HG02759 (cell line): ENCODE data around the gene ADAP2.
A peak's percentile ranks its signal among the peaks of the same experiment; 100 is the strongest.
"Not testable (repeated sequence)": the region's sequence is repeated elsewhere in the genome, so short reads cannot be mapped to it uniquely, and the experiment has no call there.

Experiments
- ATAC-seq: cut with Tn5 transposase; IDR thresholded peaks from one replicate; pipeline ENCODE4 v1.9.1; 2021; ENCODE audit warnings: mild to moderate bottlenecking, moderate library complexity; ENCODE audit not compliant: unreplicated experiment

Gene ADAP2

DNA sequence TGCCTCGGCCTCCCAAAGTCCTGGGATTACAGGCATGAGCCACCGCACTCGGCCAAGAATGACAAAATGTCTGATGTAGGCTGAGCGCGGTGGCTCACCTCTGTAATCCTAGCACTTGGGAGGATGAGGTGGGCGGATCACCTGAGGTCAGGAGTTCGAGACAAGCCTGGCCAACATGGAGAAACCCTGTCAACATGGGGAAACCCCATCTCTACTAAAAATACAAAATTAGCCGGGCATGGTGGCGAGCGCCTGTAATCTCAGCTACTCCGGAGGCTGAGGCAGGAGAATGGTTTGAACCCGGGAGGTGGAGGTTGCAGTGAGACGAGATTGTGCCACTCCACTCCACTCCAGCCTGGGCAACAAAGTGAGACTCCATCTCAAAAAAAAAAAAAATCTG lies 46.2 kb downstream of the ADAP2 start:
- not testable (repeated sequence) for ATAC-seq

DNA sequence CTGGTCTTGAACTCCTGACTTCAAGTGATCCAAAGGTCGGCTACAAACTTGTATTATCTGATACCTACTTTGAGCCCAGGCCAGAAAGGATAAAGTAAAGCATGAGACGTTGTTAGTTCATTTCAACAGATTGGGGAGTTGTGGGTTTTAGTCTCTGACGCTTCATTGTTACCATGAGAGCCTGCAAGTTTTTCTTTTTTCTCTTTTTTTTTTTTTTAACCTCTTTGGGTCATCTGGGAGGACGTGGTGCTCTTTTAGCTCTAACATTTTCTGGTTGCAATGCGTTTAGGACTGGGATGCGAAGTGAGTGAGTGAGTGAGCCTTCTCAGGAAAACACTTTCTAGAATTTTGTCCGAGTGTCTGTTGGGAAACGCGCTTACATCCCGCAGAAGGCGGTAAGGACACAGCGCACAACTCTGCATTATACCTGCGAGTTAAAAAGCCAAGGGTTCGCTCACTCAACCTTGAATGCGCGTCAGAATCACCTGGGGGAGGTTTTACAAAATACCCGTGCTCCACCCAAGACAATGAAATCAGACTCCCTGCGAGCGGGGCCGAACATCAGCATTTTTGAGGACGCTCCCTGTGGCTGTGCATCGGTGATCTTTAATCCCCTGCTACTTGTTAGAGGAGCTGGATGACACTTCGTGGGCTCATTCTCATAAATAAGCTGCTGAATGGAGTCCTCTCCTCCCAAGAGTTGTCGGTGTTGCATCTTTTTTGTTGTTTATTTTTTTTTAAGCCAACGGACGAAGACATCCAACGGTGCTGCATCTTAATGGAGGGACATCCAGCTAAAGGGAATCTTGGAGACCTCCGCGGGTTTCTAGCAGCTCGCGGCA lies 48.5 kb downstream of the ADAP2 start:
- ATAC-seq, result no peak

DNA sequence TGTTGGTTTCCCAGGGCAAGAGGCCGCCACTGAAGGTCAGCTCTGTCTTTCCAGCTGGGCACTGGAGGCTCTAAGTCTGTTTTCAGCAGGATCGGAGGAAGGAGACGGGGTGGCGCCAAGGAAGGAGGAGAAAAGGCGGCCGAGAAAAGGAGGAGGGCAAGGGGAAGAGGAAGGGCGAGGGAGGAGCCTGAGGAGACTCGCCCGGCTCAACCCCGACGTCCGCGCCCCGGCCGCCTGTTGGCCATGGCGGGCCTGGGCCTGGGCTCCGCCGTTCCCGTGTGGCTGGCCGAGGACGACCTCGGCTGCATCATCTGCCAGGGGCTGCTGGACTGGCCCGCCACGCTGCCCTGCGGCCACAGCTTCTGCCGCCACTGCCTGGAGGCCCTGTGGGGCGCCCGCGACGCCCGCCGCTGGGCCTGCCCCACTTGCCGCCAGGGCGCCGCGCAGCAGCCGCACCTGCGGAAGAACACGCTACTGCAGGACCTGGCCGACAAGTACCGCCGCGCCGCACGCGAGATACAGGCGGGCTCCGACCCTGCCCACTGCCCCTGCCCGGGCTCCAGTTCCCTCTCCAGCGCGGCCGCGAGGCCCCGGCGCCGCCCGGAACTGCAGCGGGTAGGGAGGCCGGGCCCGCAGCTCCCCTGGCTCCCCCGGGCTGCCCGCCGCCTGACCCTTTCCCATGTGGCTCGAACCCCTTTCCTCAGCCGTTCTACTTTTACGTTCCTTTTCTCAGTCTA lies 49.3 kb downstream of the ADAP2 start, which contains the start of gene RNF135:
RNF135 (plus strand) TSS at position 209 of the 737 bp plus-strand sequence; CDS start at position 244, 35 bp downstream.
- peak; percentile 74 for ATAC-seq

DNA sequence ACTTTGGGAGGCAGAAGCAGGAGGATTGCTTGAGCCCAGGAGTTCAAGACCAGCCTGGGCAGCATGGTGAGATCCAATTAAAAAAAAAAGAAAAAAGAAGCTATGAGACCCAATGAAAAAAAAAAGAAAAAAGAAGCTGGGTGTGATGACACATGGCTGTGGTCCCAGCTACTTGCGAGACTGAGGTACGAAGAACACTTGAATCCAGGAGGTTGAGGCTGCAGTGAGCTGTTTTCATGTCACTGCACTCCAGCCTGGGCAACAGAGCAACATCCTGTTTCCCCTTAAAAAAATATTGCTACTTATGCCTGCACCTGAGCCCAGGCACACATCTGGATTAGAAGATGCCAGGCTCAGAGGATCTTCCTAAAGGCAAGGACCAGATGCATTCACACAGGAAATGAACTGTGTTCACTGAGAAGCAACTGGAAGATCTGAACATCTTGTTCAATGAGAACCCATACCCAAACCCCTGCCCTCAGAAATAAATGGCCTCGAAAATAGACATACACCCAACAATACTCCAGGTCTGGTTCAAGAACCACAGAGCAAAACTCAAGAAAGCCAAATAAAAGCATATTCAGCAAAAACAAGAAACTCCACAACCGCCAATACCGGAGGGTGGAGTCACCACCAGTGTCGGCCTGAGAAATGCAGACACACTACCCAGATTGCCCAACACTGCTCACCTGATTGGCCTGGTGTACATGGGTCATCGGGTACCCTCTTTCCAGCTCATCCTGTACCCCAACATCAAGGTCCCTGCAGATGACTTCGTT lies 53.5 kb downstream of the ADAP2 start:
- no peak for ATAC-seq

DNA sequence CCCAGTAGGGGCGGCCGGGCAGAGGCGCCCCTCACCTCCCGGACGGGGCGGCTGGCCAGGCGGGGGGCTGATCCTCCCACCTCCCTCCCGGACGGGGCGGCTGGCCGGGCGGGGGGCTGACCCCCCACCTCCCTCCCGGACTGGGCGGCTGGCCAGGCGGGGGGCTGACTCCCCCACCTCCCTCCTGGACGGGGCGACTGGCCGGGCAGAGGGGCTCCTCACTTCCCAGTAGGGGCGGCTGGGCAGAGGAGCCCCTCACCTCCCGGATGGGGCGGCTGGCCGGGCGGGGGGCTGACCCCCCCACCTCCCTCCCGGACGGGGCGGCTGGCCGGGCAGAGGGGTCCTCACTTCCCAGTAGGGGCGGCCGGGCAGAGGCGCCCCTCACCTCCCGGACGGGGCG lies 58.2 kb downstream of the ADAP2 start:
- not testable (repeated sequence) for ATAC-seq

DNA sequence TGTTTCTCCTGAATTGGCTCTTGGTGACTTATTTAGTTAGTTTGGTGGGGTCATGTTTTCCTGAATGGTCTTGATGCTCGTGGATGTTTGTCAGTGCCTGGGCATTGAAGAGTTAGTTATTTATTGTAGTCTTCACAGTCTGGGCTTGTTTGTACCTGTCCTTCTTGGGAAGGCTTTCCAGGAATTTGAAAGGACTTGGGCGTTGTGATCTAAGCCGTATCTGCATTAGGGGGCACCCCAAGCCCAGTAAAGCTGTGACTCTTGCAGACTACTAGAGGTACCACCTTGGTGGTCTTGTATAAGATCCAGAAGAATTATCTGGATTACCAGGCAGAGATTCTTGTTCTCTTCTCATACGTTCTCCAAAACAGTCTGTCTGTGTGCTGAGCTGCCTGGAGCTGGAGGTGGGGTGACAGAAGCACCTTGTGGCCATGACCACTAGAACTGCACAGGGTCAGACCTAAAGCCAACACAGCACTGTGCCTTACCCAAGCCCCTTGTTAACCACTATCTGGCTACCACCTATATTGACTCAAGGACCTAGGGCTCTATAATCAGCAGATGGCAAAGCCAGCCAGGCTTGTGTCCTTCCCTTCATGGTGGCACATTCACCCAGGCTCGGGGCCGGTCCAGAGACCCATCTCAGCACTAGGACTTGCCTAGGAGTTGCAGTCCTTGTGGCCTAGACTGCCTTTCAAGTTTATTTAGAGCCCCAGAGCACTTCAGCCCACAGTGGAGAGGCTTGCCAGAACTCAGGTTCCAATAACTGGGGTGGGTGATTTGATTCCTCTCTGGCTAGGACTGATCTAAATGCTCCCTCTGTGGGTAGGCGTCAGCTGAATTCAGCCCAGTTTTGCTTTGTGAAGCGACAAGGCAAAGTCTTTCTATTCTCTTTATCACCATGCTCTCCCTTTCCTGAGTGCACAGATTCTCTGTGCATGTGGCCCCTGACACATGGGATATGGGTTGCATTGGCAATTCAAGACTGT lies 60.1 kb downstream of the ADAP2 start:
- no peak for ATAC-seq

DNA sequence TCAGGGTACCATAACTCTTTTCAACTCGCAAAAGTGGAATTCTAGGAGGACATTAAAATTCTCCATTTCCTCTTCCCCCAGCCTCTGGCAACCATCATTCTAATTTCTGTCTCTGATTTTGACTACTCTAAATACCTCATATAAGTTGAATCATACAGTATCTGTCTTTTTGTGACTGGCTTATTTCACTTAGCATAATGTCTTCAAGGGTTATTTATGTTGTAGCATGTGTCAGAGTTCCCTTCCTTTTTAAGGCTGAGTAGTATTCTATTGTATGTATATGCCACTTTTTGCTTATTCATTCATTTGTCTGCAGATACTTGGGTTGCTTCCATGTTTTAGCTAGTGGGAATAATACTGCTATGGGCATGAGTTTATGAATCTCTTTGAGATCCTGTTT lies 61.1 kb downstream of the ADAP2 start:
- ATAC-seq, result no peak

DNA sequence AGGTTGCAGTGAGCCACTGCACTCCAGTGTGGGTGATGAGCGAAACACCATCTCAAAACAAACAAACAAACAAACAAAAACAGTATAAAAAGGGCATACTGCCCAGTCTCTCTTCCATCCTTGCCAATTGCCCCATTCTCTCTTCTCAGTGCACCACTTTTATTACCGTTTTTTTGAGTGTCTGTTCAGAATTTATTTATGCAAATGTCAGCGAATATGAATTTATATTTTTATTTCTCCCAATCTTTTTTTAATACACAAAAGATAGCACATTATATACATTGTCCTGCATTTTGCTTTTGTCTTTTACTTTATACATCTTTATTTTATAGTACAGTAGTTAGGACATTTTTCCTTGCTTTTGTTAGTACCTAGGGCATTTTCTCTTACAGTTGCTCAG lies 68.7 kb downstream of the ADAP2 start:
- no peak for ATAC-seq

DNA sequence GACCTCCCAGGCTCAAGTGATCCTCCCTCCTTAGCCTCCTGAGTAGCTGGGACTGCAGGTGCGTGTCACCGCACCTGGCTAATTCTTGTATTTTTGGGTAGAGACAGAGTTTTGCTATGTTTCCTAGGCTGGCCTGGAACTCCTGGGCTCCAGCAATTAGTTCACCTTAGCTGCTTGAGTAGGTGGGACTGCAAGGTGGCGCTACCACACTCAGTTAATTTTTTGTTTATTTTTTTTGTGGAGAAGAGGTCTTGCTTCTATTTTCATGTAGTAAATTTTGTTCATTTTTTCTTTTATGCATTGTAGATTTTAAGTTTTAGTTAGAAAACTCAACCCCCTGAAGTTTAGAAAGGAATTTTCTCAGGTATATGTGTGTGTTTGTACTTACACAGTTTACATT lies 70.8 kb downstream of the ADAP2 start:
- no peak for ATAC-seq

DNA sequence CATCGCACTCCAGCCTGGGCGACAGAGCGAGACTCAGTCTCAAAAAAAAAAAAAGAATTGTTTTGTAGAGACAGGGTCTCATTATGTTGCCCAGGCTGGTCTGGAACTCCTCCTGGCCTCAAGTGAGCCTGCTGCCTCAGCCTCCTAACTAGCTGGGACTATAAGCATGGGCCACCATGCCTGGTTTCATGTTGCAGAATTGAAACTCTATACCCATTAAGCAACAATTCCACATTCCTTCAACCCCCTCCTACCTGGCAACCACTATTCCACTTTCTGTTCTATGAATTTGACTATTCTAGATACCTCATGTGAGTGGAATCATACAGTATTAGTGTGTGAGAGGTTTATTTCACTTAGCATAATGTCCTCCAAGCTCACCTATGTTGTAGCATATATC lies 73.6 kb downstream of the ADAP2 start:
- ATAC-seq, result no peak

DNA sequence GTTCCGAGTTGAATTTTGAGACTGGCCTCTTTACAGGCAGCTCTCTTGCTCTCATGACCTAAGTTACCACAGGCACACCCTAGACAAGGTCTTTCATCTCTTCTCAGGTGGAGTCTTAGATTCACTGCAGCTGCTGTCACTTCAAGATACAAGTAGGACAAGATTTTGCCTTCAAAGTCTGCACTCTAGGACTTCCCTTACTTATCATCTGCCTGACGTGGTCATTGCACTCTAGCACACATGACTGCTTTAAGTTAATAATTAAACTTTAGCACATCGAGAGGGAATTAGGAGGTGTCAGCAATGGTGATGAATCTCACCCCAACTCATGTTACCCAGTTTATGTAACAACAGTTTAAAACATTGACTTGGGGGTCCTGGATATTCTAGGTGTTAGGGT lies 74.7 kb downstream of the ADAP2 start:
- no peak for ATAC-seq

DNA sequence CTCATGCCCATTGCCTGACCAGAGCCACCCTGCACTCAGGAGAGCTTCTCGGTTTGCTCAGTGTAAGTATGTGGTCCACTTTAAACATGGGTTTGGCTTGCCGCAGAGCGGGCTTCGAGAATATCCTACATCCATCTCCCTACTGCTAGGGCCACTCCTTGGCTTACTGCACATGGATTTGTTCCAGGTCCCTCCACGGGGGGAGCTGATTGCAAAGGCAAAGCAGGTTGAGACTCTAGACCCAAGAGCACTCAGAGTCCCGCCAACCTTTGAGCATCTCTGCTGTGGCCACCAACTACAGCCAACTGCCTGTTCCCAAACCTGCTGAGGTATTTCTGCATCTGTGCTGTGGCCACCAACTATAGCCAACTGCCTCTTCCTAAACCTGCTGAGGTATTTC lies 75.5 kb downstream of the ADAP2 start:
- ATAC-seq, result no peak

DNA sequence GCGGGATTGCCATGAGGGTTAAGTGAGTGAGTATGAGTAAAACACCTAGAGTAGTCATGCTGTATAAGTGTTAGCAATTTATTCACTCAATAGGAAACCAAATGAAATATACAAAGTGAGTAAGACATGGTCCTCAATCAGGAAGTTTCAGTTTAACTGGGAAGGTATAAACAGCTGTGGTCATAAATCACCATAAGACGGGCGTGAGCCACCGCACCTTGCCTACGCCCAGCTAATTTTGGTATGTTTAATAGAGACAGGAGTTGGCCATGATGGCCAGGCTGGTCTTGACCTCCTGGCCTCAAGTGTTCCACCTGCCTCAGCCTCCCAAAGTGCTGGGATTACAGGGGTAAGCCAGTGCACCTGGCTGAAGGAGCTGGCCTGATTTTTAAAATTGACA lies 76.1 kb downstream of the ADAP2 start:
- ATAC-seq, result no peak

DNA sequence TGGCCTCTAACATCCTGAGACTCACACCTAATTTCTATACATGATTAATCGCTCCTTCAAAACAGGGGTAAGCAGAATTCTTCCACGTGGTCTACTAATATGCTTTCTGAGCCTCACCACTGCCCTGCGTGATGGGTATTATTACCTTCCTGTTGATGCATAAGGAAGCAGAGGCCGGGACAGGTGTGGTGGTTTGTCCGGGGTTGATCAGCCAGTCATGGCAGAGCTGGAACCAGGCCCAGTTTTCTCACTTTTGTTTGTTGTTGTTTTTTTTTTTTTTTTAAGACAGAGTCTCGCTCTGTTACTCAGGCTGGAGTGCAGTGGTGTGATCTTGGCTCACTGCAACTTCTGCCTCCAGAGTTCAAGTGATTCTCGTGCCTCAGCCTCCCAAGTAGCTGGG lies 80.3 kb downstream of the ADAP2 start:
- no peak for ATAC-seq

DNA sequence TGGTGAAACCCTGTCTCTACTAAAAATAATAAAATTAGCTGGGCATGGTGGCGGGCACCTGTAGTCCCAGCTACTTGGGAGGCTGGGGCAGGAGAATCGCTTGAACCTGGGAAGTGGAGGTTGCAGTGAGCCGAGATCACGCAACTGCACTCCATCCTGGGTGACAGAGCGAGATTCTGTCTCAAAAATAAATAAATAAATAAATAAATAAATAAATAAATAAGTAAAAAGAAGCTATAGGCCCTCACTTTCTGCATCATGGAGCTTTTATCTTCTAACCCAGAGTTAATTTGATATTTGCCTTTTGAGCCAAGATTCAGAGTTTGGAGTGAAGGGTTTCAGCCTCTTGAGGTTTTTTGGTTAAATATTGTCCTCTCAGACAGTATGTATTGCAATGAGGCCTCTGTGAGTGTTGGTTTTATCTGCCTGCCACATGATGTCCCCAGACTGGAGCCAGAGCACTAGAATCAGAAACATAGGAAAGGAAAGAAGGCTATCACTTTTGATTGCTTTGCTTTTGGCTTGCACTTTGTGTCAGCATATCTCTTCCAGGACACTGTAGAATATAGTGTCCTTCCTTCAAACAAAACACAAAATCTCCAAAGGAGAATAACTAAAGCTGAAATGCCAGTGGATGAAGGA lies 81.6 kb downstream of the ADAP2 start:
- no peak for ATAC-seq

DNA sequence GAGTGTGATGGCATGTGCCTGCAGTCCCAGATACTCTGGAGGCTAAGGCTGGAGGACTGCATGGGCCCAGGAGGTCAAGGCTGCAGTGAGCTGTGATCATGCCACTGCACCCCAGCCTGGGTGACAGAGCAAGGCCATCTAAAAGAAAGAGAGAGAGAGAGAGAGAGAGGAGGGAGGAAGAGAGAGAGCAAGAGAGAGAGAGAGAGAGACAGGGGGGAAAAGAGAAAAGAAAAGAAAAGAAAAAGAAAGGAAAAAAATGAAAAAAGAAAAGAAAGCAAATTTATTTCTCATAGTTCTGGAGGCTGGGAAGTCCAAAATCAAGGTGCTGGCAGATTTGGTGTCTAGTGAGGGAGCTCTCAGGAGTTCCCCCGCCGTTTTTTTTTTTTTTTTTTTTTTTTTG lies 82.4 kb downstream of the ADAP2 start:
- no peak for ATAC-seq

DNA sequence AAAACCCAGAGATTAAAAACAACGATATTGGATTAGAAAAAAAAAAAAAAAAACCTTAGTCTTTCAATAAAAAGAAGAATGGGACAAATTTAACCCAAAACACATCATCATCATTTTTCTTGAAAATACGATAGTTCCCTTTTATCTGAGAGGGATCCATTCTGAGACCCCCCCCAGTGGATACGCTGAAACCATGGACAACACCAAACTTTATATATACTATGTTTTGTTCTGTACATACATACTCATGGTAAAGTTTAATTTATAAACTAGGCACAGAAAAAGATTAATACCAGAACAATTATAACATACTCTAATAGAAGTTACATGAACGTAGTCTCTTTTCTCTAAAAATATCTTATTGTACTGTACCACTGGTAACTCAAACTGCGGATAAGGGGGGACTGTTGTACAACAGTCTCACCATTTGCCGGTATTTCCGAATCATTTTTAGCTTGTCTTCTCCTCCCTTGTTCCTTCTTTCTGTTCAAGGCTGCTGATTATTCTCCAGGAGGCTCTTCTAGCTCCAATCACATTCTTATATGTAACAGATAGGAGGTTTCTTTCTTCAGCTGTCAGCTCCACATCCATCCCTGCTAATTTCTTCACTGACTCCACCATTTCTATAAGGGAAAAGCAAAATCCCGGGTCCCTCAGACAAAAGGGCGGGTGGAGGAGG lies 86.1 kb downstream of the ADAP2 start:
- no peak for ATAC-seq

DNA sequence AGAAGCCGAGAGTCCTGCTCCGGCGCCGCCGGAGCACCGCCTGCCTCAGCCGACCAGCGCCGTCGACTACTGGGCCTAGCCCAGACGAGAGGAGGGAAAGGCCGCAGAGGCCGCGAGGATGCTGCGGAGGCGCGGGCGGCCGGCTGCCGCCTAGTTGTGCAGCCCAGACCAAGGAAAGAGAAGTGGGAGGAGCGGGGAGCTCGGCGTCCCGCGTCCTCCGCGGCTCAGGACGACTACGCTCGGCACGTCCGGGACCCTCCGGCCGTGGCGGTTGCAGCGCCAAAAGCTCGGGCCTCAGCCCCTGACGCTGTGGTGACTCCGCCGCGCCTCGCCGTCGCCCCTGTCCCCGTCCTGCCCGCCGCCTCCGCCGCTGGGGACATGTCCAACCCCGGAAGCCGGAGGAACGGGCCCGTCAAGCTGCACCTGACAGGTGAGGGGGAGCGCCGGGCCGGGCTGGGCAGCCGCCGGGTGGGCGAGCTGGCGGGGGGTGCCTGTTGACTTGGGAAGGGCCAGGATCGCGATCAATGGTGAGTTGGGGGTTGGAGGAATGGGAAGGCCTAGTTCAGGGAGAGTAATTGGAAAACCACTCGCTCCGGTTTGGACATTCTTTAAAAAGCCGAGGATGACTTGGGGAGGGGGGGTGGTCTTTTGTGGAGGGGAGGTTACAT lies 86.8 kb downstream of the ADAP2 start:
- ATAC-seq, result peak; percentile 66
